D341Med (cell line): ENCODE results near the gene PLXNA4.

Experiments used
- DNase-seq: peaks from one replicate; pipeline ENCODE4 v3.0.0; 2012; ENCODE audit warnings: low spot score

The PLXNA4 gene

GRCh38 chr7:132436121-132436520, 140.1 kb downstream of the PLXNA4 start:
- no peak for DNase-seq

GRCh38 chr7:132435016-132435990, 141.0 kb downstream of the PLXNA4 start:
- no peak for DNase-seq

GRCh38 chr7:132434041-132434440, 142.2 kb downstream of the PLXNA4 start:
- no peak for DNase-seq

GRCh38 chr7:132433301-132433700, 143.0 kb downstream of the PLXNA4 start:
- DNase-seq = no peak

- DNase-seq = no peak
Observed at GRCh38 chr7:132430861-132431822, 145.1 kb downstream of the PLXNA4 start.

- DNase-seq = no peak
Observed at GRCh38 chr7:132430041-132430855, 146.0 kb downstream of the PLXNA4 start.

- no peak for DNase-seq
Observed at GRCh38 chr7:132429181-132429580, 147.1 kb downstream of the PLXNA4 start.

GRCh38 chr7:132428247-132428919, 147.9 kb downstream of the PLXNA4 start:
- no peak for DNase-seq

- DNase-seq = no peak
Observed at GRCh38 chr7:132425942-132426341, 150.3 kb downstream of the PLXNA4 start.

GRCh38 chr7:132424821-132425724, 151.2 kb downstream of the PLXNA4 start:
- DNase-seq = no peak

GRCh38 chr7:132424277-132424676, 152.0 kb downstream of the PLXNA4 start:
- DNase-seq = no peak

GRCh38 chr7:132423594-132424200, 152.6 kb downstream of the PLXNA4 start:
- no peak for DNase-seq

GRCh38 chr7:132422502-132423111, 153.7 kb downstream of the PLXNA4 start:
- no peak for DNase-seq

- DNase-seq = no peak
Observed at GRCh38 chr7:132420527-132420926, 155.7 kb downstream of the PLXNA4 start.

- DNase-seq = no peak
Observed at GRCh38 chr7:132419542-132419941, 156.7 kb downstream of the PLXNA4 start.

GRCh38 chr7:132418840-132419239, 157.4 kb downstream of the PLXNA4 start:
- no peak for DNase-seq

- no peak for DNase-seq
Observed at GRCh38 chr7:132417103-132417906, 159.0 kb downstream of the PLXNA4 start.

GRCh38 chr7:132416395-132416794, 159.9 kb downstream of the PLXNA4 start:
- DNase-seq = no peak
